Head of caudate nucleus (tissue), 42 donors: Measurements from ENCODE around the gene TRIM41.
"Not testable (repeated sequence)": the region's sequence is repeated elsewhere in the genome, so short reads cannot be mapped to it uniquely, and the experiment has no call there.

ENCODE experiments used
- DNase-seq, 42 donors: peaks; one replicate each; pipeline versions ENCODE4 v3.0.0 to v3.0.0-alpha.2; 2020 to 2021; ENCODE audit warnings: mixed read lengths in 7 of 42
- intact Hi-C: fragments of 100-400 bp; cut with DNase I; formaldehyde crosslinking; loops from one replicate; pipeline ENCODE4 v1.15.0; 2022

Gene TRIM41

GRCh38 chr5:181205761-181206649 is 17.1 kb upstream of the TRIM41 start:
- intact Hi-C loops: loop anchor here (2.0 kb wide), 1 partner anchor 15 kb away; no protein-coding TSS in a partner anchor
- DNase-seq: peak in 18 of 42 donors; percentile 19 to 72 (median 40)

- peak; percentile 14 to 94 (median 78) for DNase-seq
- intact Hi-C loops: loop anchor here (2.0 kb wide), 1 partner anchor 17 kb away; no protein-coding TSS in a partner anchor
Measured at GRCh38 chr5:181207214-181207959, 15.7 kb upstream of the TRIM41 start.

DNA sequence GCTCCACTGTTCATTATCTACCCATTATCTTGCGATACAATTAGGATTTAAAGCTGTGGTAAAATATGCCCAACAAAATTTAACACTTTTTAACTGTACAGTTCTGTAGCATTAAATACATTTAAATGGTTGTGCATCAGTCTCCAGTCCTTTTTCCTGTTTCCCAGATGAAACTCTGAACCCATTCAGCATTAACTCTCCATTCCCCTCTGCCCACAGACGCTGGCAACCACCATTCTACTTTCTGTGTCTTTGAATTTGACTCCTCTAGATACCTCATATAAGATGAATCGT is 15.2 kb upstream of the TRIM41 start:
- intact Hi-C loops: loop anchor here (2.0 kb wide), 1 partner anchor 17 kb away; no protein-coding TSS in a partner anchor
- DNase-seq: no peak

- intact Hi-C loops, DNase-seq: not testable (repeated sequence)
Measured at GRCh38 chr5:181209006-181209405, 14.1 kb upstream of the TRIM41 start.

DNA sequence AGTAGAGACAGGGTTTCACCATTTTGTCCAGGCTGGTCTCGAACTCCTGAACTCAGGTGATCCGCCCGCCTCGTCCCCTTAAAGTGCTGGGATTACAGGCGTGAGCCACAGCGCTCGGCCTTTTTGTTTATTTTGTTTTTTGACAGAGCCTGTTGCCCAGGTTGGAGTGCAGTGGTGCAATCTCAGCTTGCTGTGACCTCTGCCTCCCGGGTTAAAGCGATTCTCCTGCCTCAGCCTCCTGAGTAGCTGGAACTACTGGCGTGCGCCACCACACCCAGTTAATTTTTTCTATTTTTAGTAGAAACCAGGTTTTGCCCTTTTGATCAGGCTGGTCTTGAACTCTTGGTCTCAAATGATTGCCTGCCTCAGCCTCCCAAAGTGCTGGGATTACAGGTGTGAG is 12.9 kb upstream of the TRIM41 start:
- intact Hi-C loops, DNase-seq: not testable (repeated sequence)

- DNase-seq, intact Hi-C loops: not testable (repeated sequence)
Measured at GRCh38 chr5:181210698-181211097, 12.4 kb upstream of the TRIM41 start.

GRCh38 chr5:181211208-181211607 is 11.9 kb upstream of the TRIM41 start:
- intact Hi-C loops: no loop called here
- no peak for DNase-seq

DNA sequence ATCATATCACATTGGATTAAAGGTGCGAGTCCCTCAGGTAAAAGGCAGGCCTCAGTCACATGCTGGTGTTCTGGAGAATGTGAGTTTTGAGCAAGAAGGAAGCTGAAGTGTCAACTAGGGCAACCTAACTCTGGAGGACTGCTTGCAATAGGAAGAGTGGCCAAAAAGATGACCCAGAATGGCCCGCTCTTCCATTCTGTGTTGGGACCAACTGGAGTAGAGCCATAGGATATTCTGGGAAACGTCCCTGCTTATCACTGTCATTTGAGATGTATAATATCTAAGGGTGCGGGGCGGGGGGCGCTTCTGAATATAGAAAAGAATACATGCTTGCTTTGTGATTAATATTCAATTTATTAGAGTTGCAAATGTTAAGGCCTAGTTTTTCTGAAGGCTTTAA is 11.0 kb upstream of the TRIM41 start:
- DNase-seq: no peak

DNA sequence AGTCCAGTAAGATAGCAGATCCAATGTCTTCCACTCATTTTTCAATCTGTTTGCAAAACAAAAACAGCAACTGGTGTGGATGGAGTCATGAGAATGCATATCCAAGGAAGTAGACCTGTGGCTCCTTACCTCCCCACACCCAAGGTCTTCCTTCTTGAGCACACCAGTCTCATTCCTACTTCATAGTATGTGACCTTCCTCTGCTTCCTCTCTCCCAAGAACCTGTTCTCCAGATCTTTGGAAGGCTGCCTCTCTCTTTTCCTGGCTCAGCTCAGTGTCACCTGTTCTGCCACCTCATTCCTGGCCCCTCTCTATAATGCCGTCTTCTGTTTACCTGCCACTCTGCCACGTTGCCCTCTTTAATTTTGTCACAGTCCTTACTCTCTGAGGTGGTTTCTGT is 10.1 kb upstream of the TRIM41 start:
- intact Hi-C loops: no loop called here
- DNase-seq: no peak

More for the DNA sequence above, 11.0 kb upstream of the TRIM41 start:
- intact Hi-C loops: no loop called here

GRCh38 chr5:181214249-181214648 is 8.8 kb upstream of the TRIM41 start:
- DNase-seq, intact Hi-C loops: not testable (repeated sequence)

GRCh38 chr5:181215997-181216989 is 6.8 kb upstream of the TRIM41 start:
- no peak for DNase-seq
- intact Hi-C loops: no loop called here

GRCh38 chr5:181217111-181217802 is 5.8 kb upstream of the TRIM41 start:
- DNase-seq: peak in 41 of 42 donors; percentile 26 to 76 (median 56)
- intact Hi-C loops: no loop called here

- intact Hi-C loops: no loop called here
- DNase-seq: peak in 33 of 42 donors; percentile 25 to 73 (median 52)
Measured at GRCh38 chr5:181217803-181218062, 5.3 kb upstream of the TRIM41 start.

DNA sequence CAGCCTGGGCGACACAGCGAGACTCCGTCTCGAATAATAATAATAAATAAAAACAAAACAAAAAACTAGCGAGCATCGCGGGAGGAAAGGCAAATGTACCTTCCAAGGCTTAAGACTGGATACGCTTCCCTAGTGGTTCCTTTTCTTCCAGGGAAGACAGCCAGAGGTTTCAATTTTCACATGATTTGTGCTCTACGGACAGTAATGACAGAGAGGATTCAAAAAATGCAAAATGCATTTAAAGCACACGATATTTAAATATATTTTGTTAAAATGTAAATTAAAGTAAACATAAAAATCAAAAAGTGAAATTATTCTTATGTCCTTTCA is 4.3 kb upstream of the TRIM41 start:
- intact Hi-C loops: no loop called here

DNA sequence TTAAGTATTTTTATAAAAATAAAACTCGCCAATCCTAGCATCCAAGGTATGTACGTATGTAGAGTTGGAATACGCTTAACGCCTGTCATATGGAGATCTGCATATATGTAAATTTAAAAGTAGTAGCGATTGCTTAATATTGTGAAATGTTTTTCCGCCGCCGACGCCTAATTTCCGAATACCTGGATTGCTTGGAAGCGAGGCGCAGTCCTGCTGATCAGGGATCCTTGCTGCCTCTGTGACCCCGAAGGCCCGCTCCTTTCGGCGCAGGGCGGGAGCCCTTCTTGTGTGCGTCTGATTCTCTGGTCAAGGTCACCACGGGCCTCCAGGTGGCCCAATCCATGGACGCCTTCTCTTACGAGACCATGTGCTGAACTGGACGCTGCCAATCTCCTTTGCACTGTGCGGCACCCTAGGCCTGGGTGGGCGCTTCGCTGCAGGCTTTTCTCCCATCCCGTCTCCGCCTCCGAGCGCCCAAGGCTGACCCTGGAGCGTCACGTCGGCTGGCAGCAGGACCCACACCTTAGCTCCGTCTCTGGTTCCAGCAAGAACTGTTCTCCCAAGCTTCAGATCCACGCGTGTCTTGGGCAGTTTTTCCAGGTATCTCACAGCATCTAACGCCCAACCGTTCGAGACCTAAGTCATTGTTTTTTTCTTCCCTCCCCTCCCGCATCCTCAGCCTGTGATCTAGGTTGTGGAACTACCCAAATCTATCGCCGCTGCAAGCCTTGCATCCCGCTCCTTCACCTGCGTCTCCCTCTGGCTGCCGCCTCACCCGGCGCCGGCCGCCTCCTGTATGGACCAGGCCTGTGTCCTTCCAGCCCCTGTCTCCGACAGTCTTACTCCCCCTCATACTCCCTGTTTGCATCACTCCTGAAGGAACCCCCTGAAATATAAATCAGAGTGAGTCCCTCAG is 3.6 kb upstream of the TRIM41 start:
- intact Hi-C loops: loop anchor here (5.0 kb wide), 1 partner anchor 43 kb away; the partner anchor contains the start of gene TRIM52

More for the DNA sequence above, 4.3 kb upstream of the TRIM41 start:
- DNase-seq: no peak

GRCh38 chr5:181220178-181220515 is 2.9 kb upstream of the TRIM41 start:
- intact Hi-C loops: loop anchor here (5.0 kb wide), 1 partner anchor 42 kb away; the partner anchor contains the start of gene TRIM52
- DNase-seq: no peak

More for the DNA sequence above, 3.6 kb upstream of the TRIM41 start:
- DNase-seq: no peak

DNA sequence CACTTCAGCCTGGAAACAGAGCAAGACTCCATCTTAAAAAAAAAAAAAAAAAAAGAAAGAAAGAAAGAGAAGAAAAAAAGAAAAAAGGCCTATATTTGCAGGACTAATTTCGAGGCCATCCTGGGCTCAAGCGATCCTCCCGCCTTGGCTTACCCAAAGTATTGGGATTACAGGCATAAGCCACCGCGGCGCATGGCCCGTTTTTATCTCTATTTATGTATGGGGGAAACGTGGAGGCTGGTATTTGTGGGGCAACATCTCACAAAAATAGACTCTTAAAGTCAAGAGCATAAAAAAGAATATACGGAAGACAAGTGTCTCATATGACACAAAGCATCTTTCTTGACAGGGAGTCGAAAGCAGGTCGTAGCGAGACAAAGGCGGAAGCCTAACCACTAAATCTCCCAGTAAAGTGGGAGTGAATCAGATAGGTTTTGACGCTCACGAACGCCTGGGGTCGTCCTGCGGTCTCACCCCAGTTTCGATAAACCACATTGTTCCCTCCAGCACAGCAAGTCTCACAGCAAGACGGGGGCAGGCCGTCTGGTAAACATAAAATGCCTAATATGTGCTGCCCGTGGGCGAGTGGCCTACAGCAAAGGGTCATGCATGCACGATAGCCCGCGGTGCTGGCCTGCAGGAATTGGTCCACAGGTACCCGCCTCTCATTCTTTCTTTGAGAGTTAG is 1.8 kb upstream of the TRIM41 start:
- intact Hi-C loops: loop anchor here (5.0 kb wide), 1 partner anchor 41 kb away; the partner anchor contains the start of gene TRIM52
- DNase-seq: peak in 6 of 42 donors; percentile 17 to 59 (median 34)
